AG09319 (cell line): ENCODE results near the gene SLC22A7.

Source experiments
- DNase-seq: peaks from one replicate; pipeline ENCODE4 v3.0.0-alpha.2; 2010; ENCODE audit warnings: low read depth; ENCODE audit errors: extremely low read depth
- CTCF ChIP-seq: IDR thresholded peaks from 2 replicates; pipeline ENCODE4 v1.5.1; 2011; ENCODE audit warnings: low read depth, mild to moderate bottlenecking, inconsistent platforms, low read length, moderate library complexity

SLC22A7 gene

GRCh38 chr6:43267619-43268354, 30.3 kb upstream of the SLC22A7 start:
- no peak for DNase-seq
- TF ChIP-seq CTCF, result no peak

DNA sequence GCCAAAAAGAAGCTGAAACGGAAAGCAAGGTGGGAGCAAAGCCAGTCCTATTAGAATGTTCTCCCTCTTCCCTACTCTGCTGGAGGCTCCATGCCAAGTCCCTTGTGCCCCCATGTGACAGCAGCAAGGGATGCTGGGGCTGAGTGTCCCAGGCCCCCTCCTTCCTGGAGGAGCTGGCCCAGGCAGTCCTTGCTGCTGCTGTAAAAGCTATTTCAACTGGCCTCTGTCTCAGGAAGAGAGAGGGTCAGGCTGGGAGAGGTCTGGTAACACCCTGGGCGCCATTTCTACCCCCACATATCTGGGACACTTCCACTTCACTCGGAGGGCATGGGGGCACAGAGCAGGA, 29.7 kb upstream of the SLC22A7 start:
- no peak for DNase-seq
- TF ChIP-seq CTCF, result no peak

- TF ChIP-seq CTCF, result no peak
- DNase-seq, result no peak
Observed at GRCh38 chr6:43268782-43269272, 29.2 kb upstream of the SLC22A7 start.

DNA sequence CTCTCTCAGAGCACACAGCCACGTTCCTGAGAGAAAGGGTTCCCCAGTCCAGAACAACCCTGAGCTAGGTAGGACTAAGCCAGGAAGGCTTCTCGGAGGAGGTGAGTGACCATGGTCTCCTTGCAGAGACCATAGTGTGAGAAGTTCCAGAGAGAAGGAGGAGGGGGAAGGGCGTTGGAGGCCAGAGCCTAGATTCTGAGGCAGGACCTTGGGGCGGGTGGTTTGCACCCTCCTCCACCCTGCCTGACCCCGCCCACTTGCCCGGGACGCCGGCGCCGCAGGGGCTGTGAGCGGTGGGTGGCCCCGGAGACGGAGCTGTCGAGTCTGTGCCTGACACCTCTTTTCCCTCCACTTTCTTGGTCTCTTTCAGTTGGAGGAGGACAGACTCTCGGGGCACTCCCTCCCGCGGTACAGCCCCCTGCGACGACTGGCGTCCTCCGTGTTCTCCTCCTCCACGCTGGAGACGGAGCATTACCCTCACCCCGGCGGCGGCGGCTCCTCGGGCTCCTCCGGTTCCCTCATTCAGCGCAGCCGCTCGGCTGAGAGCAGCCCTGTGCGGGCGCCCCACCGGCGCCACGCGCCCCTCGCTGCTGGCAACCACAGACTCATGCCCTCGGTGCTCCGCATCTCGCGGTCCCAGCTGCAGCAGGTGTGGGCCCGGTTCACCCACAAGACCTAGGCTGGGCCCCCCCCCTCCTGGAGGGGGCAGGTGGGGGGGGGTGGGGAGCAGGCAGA, 28.6 kb upstream of the SLC22A7 start:
- no peak for DNase-seq

DNA sequence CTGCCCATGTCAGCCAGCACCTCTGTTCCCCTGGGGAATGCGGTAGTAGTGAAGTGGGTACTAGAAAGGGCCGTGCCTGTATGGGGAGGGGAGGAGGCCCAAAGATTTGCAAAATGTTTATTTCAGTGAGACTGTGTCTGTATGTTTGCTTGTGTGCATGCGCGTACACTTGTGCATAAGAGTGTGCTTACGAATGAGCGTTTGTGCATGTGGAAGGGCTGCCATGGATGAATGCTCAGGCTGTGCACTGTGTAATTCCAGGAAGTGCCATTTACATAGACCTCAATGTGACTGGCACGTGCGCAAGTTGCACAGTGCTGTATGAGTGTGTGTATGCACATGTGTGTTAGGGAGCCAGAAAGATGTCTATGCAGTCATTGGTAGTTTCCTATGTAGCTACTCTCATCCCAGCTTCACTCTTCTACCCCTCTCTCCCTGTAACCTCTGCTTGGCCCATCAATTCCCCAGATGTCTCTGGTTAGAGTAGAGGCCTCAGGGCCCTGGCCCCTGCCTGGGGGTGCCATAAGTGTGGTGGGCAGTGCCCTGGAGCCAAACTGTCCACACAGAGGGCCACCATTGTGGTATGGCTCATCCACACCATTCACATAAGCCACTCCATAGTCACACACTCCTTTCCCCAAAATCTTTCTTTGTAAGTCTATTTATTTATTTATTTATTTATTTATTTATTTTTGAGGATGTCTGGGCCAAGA, 26.8 kb upstream of the SLC22A7 start:
- no peak for DNase-seq
- no peak for TF ChIP-seq CTCF

More for the DNA sequence above, 28.6 kb upstream of the SLC22A7 start:
- no peak for TF ChIP-seq CTCF

- no peak for DNase-seq
- no peak for TF ChIP-seq CTCF
Observed at GRCh38 chr6:43271944-43272343, 26.1 kb upstream of the SLC22A7 start.

DNA sequence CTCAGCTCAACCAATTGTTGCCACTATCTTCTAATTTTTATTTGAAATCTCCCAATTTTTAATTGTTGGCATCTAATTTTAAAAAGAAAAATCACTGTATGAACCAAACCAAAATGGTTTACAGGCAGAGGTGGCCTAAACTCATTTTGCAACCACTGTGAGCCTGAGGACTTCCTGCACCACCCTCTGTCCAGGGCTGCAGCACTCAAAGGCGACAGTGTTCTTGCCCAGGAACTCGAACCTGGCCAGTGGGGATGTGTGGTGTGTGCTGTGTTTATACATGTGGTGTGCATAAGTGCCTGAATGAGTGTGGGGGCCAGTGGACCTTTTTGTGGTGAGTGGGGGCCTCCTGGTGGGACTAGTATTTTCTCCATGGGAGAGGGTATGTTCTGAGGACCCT, 24.4 kb upstream of the SLC22A7 start:
- DNase-seq, result no peak
- TF ChIP-seq CTCF, result no peak
